ENCODE data around the gene RBM20. TPM values are rescaled to one million over a fixed set of nuclear protein-coding genes. Genes with fewer than 3 reads are reported as not detected.

RBM20 gene
- total and polyA plus RNA-seq, 2 of the 13 experiments (the other 11 are each of a cell fraction or from before 2014, with no cell fraction given): 0.02 to 0.22 TPM

- TF ChIP-seq KDM6A (CRISPR knock-in tag; IDR thresholded peaks at IDR 0.05; ENCODE audit: low read depth): no peak
- TF ChIP-seq SOX13 (IDR thresholded peaks at IDR 0.05): no peak
- peak in 1 of 2 experiments; percentile 59; a peak in 1 of 4 replicates for TF ChIP-seq SOX13 (CRISPR knock-in tag; conservative IDR thresholded peaks at IDR 0.05 in 1 of 2, IDR thresholded peaks at IDR 0.05 in 1 of 2)
- TF ChIP-seq SMC3 (IDR thresholded peaks at IDR 0.05; ENCODE audit: low read length): no peak
- TF ChIP-seq RXRB (CRISPR knock-in tag; IDR thresholded peaks at IDR 0.05; ENCODE audit: borderline replicate concordance): peak; percentile 53; the same call in 1 of the 2 replicates
- TF ChIP-seq ZNF691 (CRISPR knock-in tag; IDR thresholded peaks at IDR 0.05; ENCODE audit: borderline replicate concordance, low read depth): no peak
- peak; percentile 57; the same call in 1 of the 2 replicates for TF ChIP-seq ARID5B (CRISPR knock-in tag; IDR thresholded peaks at IDR 0.05)
- no peak for TF ChIP-seq CBX1 (IDR thresholded peaks at IDR 0.05; ENCODE audit: low read depth)
- TF ChIP-seq STAT5B (CRISPR knock-in tag; IDR thresholded peaks at IDR 0.05): no peak
- no peak for TF ChIP-seq MEF2D (CRISPR knock-in tag; IDR thresholded peaks at IDR 0.05)
- no peak for TF ChIP-seq RELA (CRISPR knock-in tag; IDR thresholded peaks at IDR 0.05)
- TF ChIP-seq TBX2 (CRISPR knock-in tag; IDR thresholded peaks at IDR 0.05; ENCODE audit: borderline replicate concordance): 0 out of 2 replicates have a peak, but pooled peaks have one; percentile 31
- TF ChIP-seq MAZ (IDR thresholded peaks at IDR 0.05; ENCODE audit: borderline replicate concordance, low read depth, low read length): no peak
- TF ChIP-seq MAZ (CRISPR knock-in tag; IDR thresholded peaks at IDR 0.05; ENCODE audit: low read depth): no peak
- no peak for TF ChIP-seq USF2 (IDR thresholded peaks at IDR 0.05; ENCODE audit: low read depth, low read length)
- TF ChIP-seq USF2 (CRISPR knock-in tag; IDR thresholded peaks at IDR 0.05; ENCODE audit: borderline replicate concordance): no peak
- peak; percentile 24; the same call in 1 of the 2 replicates for TF ChIP-seq PPARG (CRISPR knock-in tag; conservative IDR thresholded peaks at IDR 0.05)
- TF ChIP-seq HCFC1 (IDR thresholded peaks at IDR 0.05; ENCODE audit: low read depth, low read length): no peak
- peak; percentile 79; the same call in 1 of the 2 replicates for TF ChIP-seq ZNF816 (CRISPR knock-in tag; IDR thresholded peaks at IDR 0.05; ENCODE audit: borderline replicate concordance)
- no peak for TF ChIP-seq ZNF784 (CRISPR knock-in tag; IDR thresholded peaks at IDR 0.05; ENCODE audit: borderline replicate concordance)
- TF ChIP-seq ZIK1 (CRISPR knock-in tag; IDR thresholded peaks at IDR 0.05; ENCODE audit: borderline replicate concordance, low read depth): no peak
- peak; percentile 37; the same call in 1 of the 2 replicates for TF ChIP-seq MLX (CRISPR knock-in tag; IDR thresholded peaks at IDR 0.05)
Measured at GRCh38 chr10:110837418-110838171, 193.5 kb downstream of the RBM20 start (continued).
